SK-N-SH (cell line): Measurements from ENCODE around the gene CUEDC1. TPM values are rescaled to one million over a fixed set of nuclear protein-coding genes. Genes with fewer than 3 reads are reported as not detected.
A peak's percentile ranks its signal among the peaks of the same experiment; 100 is the strongest.

Experiments used
- CTCF ChIA-PET: fragments of 300-600, 350-600 bp; formaldehyde crosslinking; extraction: SDS; loops from one replicate; lab custom pipeline; 2021; lab: Yijun Ruan, JAX
- POLR2A ChIA-PET: fragments of 350-600 bp; sonication (Branson Sonifier 250); formaldehyde crosslinking; extraction: SDS; loops from one replicate; lab custom pipeline; 2020; ENCODE audit warnings: antibody characterized with exemption, inconsistent platforms; lab: Yijun Ruan, JAX
- DNase-seq: peaks from one replicate; pipeline ENCODE4 v3.0.0; 2012
- H2AFZ ChIP-seq: fragments of 200-600 bp; sonication (generic); 2 replicates; pipeline ENCODE4 v1.8.1; 2016; ENCODE audit warnings: antibody characterized with exemption, mild to moderate bottlenecking, low read depth
- H3F3A ChIP-seq: fragments of 200-600 bp; sonication (generic); replicated peaks from 2 replicates; pipeline ENCODE3; 2016; ENCODE audit warnings: antibody characterized with exemption, mild to moderate bottlenecking; ENCODE audit not compliant: insufficient read depth
- H3K27ac ChIP-seq, 2 experiments: fragments of 200-500 bp in 1 of 2; fragments of 200-600 bp in 1 of 2; sonication (Bioruptor generic) in 1 of 2; sonication (generic), shearing (Covaris generic) in 1 of 2; 2 replicates each; pipeline versions ENCODE4 v1.5.1 to v1.6.1; 2014 to 2016; ENCODE audit warnings: low read depth in 2 of 2, inconsistent platforms in 1 of 2, low read length in 1 of 2, mild to moderate bottlenecking in 1 of 2, mixed read lengths in 1 of 2
- H3K27me3 ChIP-seq: fragments of 200-600 bp; sonication (generic), shearing (Covaris generic); 2 replicates; pipeline ENCODE4 v1.6.1; 2016; ENCODE audit warnings: mixed run types; ENCODE audit not compliant: insufficient read depth
- H3K36me3 ChIP-seq, 2 experiments: fragments of 200-500 bp in 1 of 2; fragments of 200-600 bp in 1 of 2; sonication (Bioruptor generic) in 1 of 2; sonication (generic) in 1 of 2; replicated peaks in 1 of 2; 2 replicates each; pipeline versions ENCODE3 to v1.5.1; 2014 to 2016; ENCODE audit warnings: low read length in 1 of 2, mild to moderate bottlenecking in 1 of 2; ENCODE audit not compliant: insufficient read depth in 2 of 2, control insufficient read depth in 1 of 2
- H3K4me1 ChIP-seq, 2 experiments: fragments of 200-500 bp in 1 of 2; fragments of 200-600 bp in 1 of 2; sonication (Bioruptor generic) in 1 of 2; sonication (generic), shearing (Covaris generic) in 1 of 2; 2 replicates each; pipeline versions ENCODE4 v1.5.1 to v1.6.1; 2014 to 2016; ENCODE audit warnings: low read depth in 1 of 2, low read length in 1 of 2, mixed run types in 1 of 2; ENCODE audit not compliant: insufficient read depth in 2 of 2, control insufficient read depth in 1 of 2
- H3K4me2 ChIP-seq: fragments of 200-600 bp; sonication (generic), shearing (Covaris generic); 2 replicates; pipeline ENCODE4 v1.6.1; 2017; ENCODE audit warnings: mixed run types
- H3K4me3 ChIP-seq, 2 experiments: fragments of 200-500 bp in 1 of 2; fragments of 200-600 bp in 1 of 2; sonication (Bioruptor generic) in 1 of 2; sonication (generic), shearing (Covaris generic) in 1 of 2; 2 replicates each; pipeline versions ENCODE4 v1.5.1 to v1.8.1; 2014 to 2016; ENCODE audit warnings: low read depth in 2 of 2, inconsistent platforms in 1 of 2, low read length in 1 of 2, mild to moderate bottlenecking in 1 of 2, mixed read lengths in 1 of 2, moderate library complexity in 1 of 2
- H3K79me2 ChIP-seq: fragments of 200-600 bp; sonication (generic); 2 replicates; pipeline ENCODE4 v1.8.1; 2017; ENCODE audit warnings: mild to moderate bottlenecking; ENCODE audit not compliant: insufficient read depth
- H3K9ac ChIP-seq: fragments of 200-600 bp; sonication (generic); 2 replicates; pipeline ENCODE4 v1.6.1; 2017; ENCODE audit warnings: mixed run types
- H3K9me2 ChIP-seq: fragments of 200-600 bp; sonication (generic); 2 replicates; pipeline ENCODE4 v1.6.1; 2017; ENCODE audit warnings: mixed run types
- H3K9me3 ChIP-seq: fragments of 200-600 bp; sonication (generic); 2 replicates; pipeline ENCODE4 v1.6.1; 2017; ENCODE audit warnings: mixed run types, mild to moderate bottlenecking, moderate library complexity
- H4K20me1 ChIP-seq: fragments of 200-600 bp; sonication (generic); 2 replicates; pipeline ENCODE4 v1.6.1; 2017; ENCODE audit warnings: mild to moderate bottlenecking, mixed run types; ENCODE audit not compliant: insufficient read depth
- CHD2 ChIP-seq: fragments of 150-350 bp; IDR thresholded peaks from 2 replicates; pipeline ENCODE4 v1.6.1; 2018; ENCODE audit warnings: low read length; ENCODE audit not compliant: partially characterized antibody
- ELF1 ChIP-seq: IDR thresholded peaks from 2 replicates; pipeline ENCODE4 v1.4.0; 2012
- EP300 ChIP-seq, 2 experiments: IDR thresholded peaks; 2 replicates each; pipeline versions ENCODE4 v1.4.0 to v1.6.1; 2012; ENCODE audit warnings: borderline replicate concordance in 1 of 2, low read depth in 1 of 2, low read length in 1 of 2
- EZH2phosphoT487 ChIP-seq: fragments of 200-600 bp; sonication (generic); IDR thresholded peaks from 2 replicates; pipeline ENCODE4 v1.6.1; 2017; ENCODE audit warnings: low read depth, mixed run types, mild to moderate bottlenecking, antibody characterized with exemption, moderate library complexity, borderline replicate concordance
- FOXM1 ChIP-seq: IDR thresholded peaks from 2 replicates; pipeline ENCODE4 v1.4.0; 2012; ENCODE audit warnings: low read depth, mild to moderate bottlenecking
- GATA2 ChIP-seq: sonication (generic); formaldehyde crosslinking; IDR thresholded peaks from 2 replicates; pipeline ENCODE4 v1.5.0; 2020; ENCODE audit warnings: mild to moderate bottlenecking, missing genetic modification reagents
- JUND ChIP-seq: IDR thresholded peaks from 2 replicates; pipeline ENCODE4 v1.4.0; 2012
- MXI1 ChIP-seq: IDR thresholded peaks from 2 replicates; pipeline ENCODE4 v1.6.1; 2012; ENCODE audit warnings: mild to moderate bottlenecking, low read depth, low read length, improper control_type of control experiment
- NRF1 ChIP-seq: IDR thresholded peaks from 2 replicates; pipeline ENCODE4 v1.6.1; 2012; ENCODE audit warnings: low read depth, mild to moderate bottlenecking, low read length
- RCOR1 ChIP-seq: fragments of 150-350 bp; IDR thresholded peaks from 2 replicates; pipeline ENCODE4 v1.6.1; 2017; ENCODE audit warnings: antibody characterized with exemption, low read length
- REST ChIP-seq: IDR thresholded peaks from 2 replicates; pipeline ENCODE4 v1.6.1; 2012; ENCODE audit warnings: mild to moderate bottlenecking, low read depth, low read length, moderate library complexity
- RXRA ChIP-seq: IDR thresholded peaks from 2 replicates; pipeline ENCODE4 v1.4.0; 2012; ENCODE audit warnings: low read depth, mild to moderate bottlenecking, borderline replicate concordance
- SIN3A ChIP-seq: IDR thresholded peaks from 2 replicates; pipeline ENCODE4 v1.6.1; 2012; ENCODE audit warnings: low read depth, mild to moderate bottlenecking, low read length, moderate library complexity, borderline replicate concordance
- TAF1 ChIP-seq: IDR thresholded peaks from 2 replicates; pipeline ENCODE4 v1.6.1; 2012; ENCODE audit warnings: low read depth, mild to moderate bottlenecking, low read length, moderate library complexity, borderline replicate concordance
- TEAD4 ChIP-seq: IDR thresholded peaks from 2 replicates; pipeline ENCODE4 v1.4.0; 2012; ENCODE audit warnings: mild to moderate bottlenecking, borderline replicate concordance; ENCODE audit not compliant: insufficient read depth
- USF1 ChIP-seq: IDR thresholded peaks from 2 replicates; pipeline ENCODE4 v1.4.0; 2012; ENCODE audit warnings: low read depth, borderline replicate concordance
- USF2 ChIP-seq: fragments of 150-350 bp; IDR thresholded peaks from 2 replicates; pipeline ENCODE4 v1.6.1; 2017; ENCODE audit warnings: antibody characterized with exemption, low read length, low read depth, borderline replicate concordance
- WGBS: methylation state at CpG from one replicate; pipeline ENCODE4 v1.1.6; 2017; ENCODE audit warnings: low lambda C conversion rate; 5-methylcytosine and 5-hydroxymethylcytosine counted together
- polyA plus RNA-seq, 3 experiments: library from polyadenylated mRNA; depleted of rRNA; stranded (reverse); fragments of >200 nt; gene quantifications; 2 replicates each; pipeline ENCODE4 v1.2.3, GENCODE V29; 2012
- TF ChIP-seq, protein P1 (sequence below): IDR thresholded peaks from 2 replicates; pipeline ENCODE4 v1.4.0; 2012; ENCODE audit warnings: low read depth, borderline replicate concordance
- TF ChIP-seq, protein P2 (sequence below): fragments of 200-600 bp; sonication (generic); IDR thresholded peaks from 2 replicates; pipeline ENCODE4 v1.6.1; 2017; ENCODE audit warnings: antibody characterized with exemption, mild to moderate bottlenecking, moderate library complexity
- TF ChIP-seq, protein P3 (sequence below): fragments of 150-350 bp; IDR thresholded peaks from 2 replicates; pipeline ENCODE4 v1.6.1; 2016; ENCODE audit warnings: mild to moderate bottlenecking, low read depth, low read length

Gene CUEDC1
- polyA plus RNA-seq, 1 of the 3 experiments (the other 2 are of a cell fraction): 58.9 TPM

- TF ChIP-seq USF2 (no peak), TAF1 (no peak), REST (no peak)
- TF ChIP-seq, all 33 proteins: peak for 0
Measured at GRCh38 chr17:57953219-57953618, 2.0 kb downstream of the CUEDC1 start (continued).

- no peaks in the 10 kb centered on the region for H3K27me3 ChIP-seq
- H3K9me2 ChIP-seq: no peaks in the 10 kb centered on the region
- H3K4me2 ChIP-seq: peak overlapping the region; percentile 71
- no peaks in the 10 kb centered on the region for H4K20me1 ChIP-seq
- POLR2A ChIA-PET: no interaction called here
- 89% methylated on average over 5 of the region's 5 CpGs for WGBS
- DNase-seq: no peak
- TF ChIP-seq EP300 (IDR thresholded peaks at IDR 0.05; ENCODE audit: borderline replicate concordance in 1 of 2, low read depth in 1 of 2, low read length in 1 of 2): no peak
- no peak for TF ChIP-seq ELF1
- no peak for TF ChIP-seq NRF1
- TF ChIP-seq TEAD4: no peak
- no peak for TF ChIP-seq GATA2 (CRISPR knock-in tag)
- no peak for TF ChIP-seq SIN3A
- TF ChIP-seq USF1: no peak
- TF ChIP-seq CHD2: no peak
- TF ChIP-seq, protein P1, sequence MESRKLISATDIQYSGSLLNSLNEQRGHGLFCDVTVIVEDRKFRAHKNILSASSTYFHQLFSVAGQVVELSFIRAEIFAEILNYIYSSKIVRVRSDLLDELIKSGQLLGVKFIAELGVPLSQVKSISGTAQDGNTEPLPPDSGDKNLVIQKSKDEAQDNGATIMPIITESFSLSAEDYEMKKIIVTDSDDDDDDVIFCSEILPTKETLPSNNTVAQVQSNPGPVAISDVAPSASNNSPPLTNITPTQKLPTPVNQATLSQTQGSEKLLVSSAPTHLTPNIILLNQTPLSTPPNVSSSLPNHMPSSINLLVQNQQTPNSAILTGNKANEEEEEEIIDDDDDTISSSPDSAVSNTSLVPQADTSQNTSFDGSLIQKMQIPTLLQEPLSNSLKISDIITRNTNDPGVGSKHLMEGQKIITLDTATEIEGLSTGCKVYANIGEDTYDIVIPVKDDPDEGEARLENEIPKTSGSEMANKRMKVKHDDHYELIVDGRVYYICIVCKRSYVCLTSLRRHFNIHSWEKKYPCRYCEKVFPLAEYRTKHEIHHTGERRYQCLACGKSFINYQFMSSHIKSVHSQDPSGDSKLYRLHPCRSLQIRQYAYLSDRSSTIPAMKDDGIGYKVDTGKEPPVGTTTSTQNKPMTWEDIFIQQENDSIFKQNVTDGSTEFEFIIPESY: no peak
- TF ChIP-seq, protein P2, sequence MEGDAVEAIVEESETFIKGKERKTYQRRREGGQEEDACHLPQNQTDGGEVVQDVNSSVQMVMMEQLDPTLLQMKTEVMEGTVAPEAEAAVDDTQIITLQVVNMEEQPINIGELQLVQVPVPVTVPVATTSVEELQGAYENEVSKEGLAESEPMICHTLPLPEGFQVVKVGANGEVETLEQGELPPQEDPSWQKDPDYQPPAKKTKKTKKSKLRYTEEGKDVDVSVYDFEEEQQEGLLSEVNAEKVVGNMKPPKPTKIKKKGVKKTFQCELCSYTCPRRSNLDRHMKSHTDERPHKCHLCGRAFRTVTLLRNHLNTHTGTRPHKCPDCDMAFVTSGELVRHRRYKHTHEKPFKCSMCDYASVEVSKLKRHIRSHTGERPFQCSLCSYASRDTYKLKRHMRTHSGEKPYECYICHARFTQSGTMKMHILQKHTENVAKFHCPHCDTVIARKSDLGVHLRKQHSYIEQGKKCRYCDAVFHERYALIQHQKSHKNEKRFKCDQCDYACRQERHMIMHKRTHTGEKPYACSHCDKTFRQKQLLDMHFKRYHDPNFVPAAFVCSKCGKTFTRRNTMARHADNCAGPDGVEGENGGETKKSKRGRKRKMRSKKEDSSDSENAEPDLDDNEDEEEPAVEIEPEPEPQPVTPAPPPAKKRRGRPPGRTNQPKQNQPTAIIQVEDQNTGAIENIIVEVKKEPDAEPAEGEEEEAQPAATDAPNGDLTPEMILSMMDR: no peak
- TF ChIP-seq, protein P3, sequence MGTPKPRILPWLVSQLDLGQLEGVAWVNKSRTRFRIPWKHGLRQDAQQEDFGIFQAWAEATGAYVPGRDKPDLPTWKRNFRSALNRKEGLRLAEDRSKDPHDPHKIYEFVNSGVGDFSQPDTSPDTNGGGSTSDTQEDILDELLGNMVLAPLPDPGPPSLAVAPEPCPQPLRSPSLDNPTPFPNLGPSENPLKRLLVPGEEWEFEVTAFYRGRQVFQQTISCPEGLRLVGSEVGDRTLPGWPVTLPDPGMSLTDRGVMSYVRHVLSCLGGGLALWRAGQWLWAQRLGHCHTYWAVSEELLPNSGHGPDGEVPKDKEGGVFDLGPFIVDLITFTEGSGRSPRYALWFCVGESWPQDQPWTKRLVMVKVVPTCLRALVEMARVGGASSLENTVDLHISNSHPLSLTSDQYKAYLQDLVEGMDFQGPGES: no peak
- TF ChIP-seq JUND: no peak
- TF ChIP-seq MXI1: no peak
- TF ChIP-seq RXRA: no peak
- no peak for TF ChIP-seq EZH2phosphoT487
- TF ChIP-seq FOXM1: no peak
- no peak for TF ChIP-seq TAF1
- no peak for TF ChIP-seq RCOR1
- H3K79me2 ChIP-seq: peaks cover 88% of the 10 kb centered on the region
- no peak overlapping the region for H2AFZ ChIP-seq
- H3K9me3 ChIP-seq: no peaks in the 10 kb centered on the region
- peak overlapping the region; percentile 72 to 95; a peak in 3 of 4 replicates for H3K27ac ChIP-seq
- no peak overlapping the region for H3K4me3 ChIP-seq
- no peak overlapping the region for H3K9ac ChIP-seq
- peaks cover 68% of the 10 kb centered on the region for H3F3A ChIP-seq
- H3K36me3 ChIP-seq: no peaks in the 10 kb centered on the region
- peaks cover 34 to 81% of the 10 kb centered on the region in 2 experiments for H3K4me1 ChIP-seq
- CTCF ChIA-PET: interaction anchor here (0.8 to 4.5 kb wide), 5 partner anchors 11 to 91 kb away, joined by 3 to 39 read pairs (median 16); no protein-coding TSS in a partner anchor
Measured at GRCh38 chr17:57949649-57950048, 5.6 kb downstream of the CUEDC1 start.
